H9 (cell line): ENCODE results near the gene UNC5A. TPM values are rescaled to one million over a fixed set of nuclear protein-coding genes. Genes with fewer than 3 reads are reported as not detected.

Experiments
- DNase-seq: peaks from one replicate; pipeline ENCODE4 v3.0.0-alpha.2; 2017
- H2AFZ ChIP-seq: one replicate; pipeline ENCODE4 v1.6.1; 2013; ENCODE audit warnings: mild to moderate bottlenecking, low read length, control low read depth, moderate library complexity
- H2AK5ac ChIP-seq: 2 replicates; pipeline ENCODE4 v1.6.1; 2013; ENCODE audit warnings: low read length, control low read depth, mixed read lengths; ENCODE audit not compliant: insufficient read length
- H2BK120ac ChIP-seq: one replicate; pipeline ENCODE4 v1.6.1; 2013; ENCODE audit warnings: low read depth, mild to moderate bottlenecking, low read length, control low read depth, inconsistent platforms; ENCODE audit not compliant: poor library complexity, severe bottlenecking
- H2BK12ac ChIP-seq: 2 replicates; pipeline ENCODE4 v1.6.1; 2013; ENCODE audit warnings: low read length, control low read depth, mixed read lengths, low read depth; ENCODE audit not compliant: insufficient read length
- H2BK15ac ChIP-seq: 2 replicates; pipeline ENCODE4 v1.6.1; 2013; ENCODE audit warnings: low read depth, low read length, control low read depth
- H2BK20ac ChIP-seq: one replicate; pipeline ENCODE4 v1.6.1; 2013; ENCODE audit warnings: low read depth, mild to moderate bottlenecking, low read length, control low read depth, inconsistent platforms; ENCODE audit not compliant: poor library complexity, severe bottlenecking
- H2BK5ac ChIP-seq: 2 replicates; pipeline ENCODE4 v1.6.1; 2013; ENCODE audit warnings: low read length, control low read depth, mixed read lengths; ENCODE audit not compliant: insufficient read length
- H3K14ac ChIP-seq: 2 replicates; pipeline ENCODE4 v1.6.1; 2013; ENCODE audit warnings: low read length, control low read depth; ENCODE audit not compliant: insufficient read depth
- H3K18ac ChIP-seq: 2 replicates; pipeline ENCODE4 v1.6.1; 2013; ENCODE audit warnings: low read depth, mild to moderate bottlenecking, mixed read lengths, low read length, control low read depth; ENCODE audit not compliant: insufficient read length
- H3K23ac ChIP-seq: 2 replicates; pipeline ENCODE4 v1.6.1; 2013; ENCODE audit warnings: low read length, control low read depth, mixed read lengths, low read depth; ENCODE audit not compliant: insufficient read length
- H3K23me2 ChIP-seq: 2 replicates; pipeline ENCODE4 v1.6.1; 2013; ENCODE audit warnings: low read depth, mild to moderate bottlenecking, mixed read lengths, low read length, control low read depth; ENCODE audit not compliant: insufficient read length, poor library complexity, severe bottlenecking
- H3K27ac ChIP-seq: 2 replicates; pipeline ENCODE4 v1.5.1; 2013; ENCODE audit warnings: low read length, control low read depth, mixed read lengths, low read depth; ENCODE audit not compliant: insufficient read length
- H3K27me3 ChIP-seq: 2 replicates; pipeline ENCODE4 v1.6.1; 2013; ENCODE audit warnings: low read length, control low read depth, inconsistent platforms; ENCODE audit not compliant: insufficient read depth
- H3K4ac ChIP-seq: 2 replicates; pipeline ENCODE4 v1.6.1; 2013; ENCODE audit warnings: low read depth, mild to moderate bottlenecking, control low read depth, inconsistent platforms, low read length, moderate library complexity
- H3K4me1 ChIP-seq: 2 replicates; pipeline ENCODE4 v1.6.1; 2013; ENCODE audit warnings: low read length, control low read depth, inconsistent platforms; ENCODE audit not compliant: insufficient read depth
- H3K4me2 ChIP-seq: 2 replicates; pipeline ENCODE4 v1.6.1; 2013; ENCODE audit warnings: low read length, control low read depth, mixed read lengths; ENCODE audit not compliant: insufficient read length, insufficient read depth
- H3K56ac ChIP-seq: 2 replicates; pipeline ENCODE4 v1.6.1; 2013; ENCODE audit warnings: low read depth, mild to moderate bottlenecking, mixed read lengths, low read length, control low read depth; ENCODE audit not compliant: insufficient read length
- H3K79me1 ChIP-seq: 2 replicates; pipeline ENCODE4 v1.6.1; 2013; ENCODE audit warnings: low read depth, mild to moderate bottlenecking, moderate library complexity, low read length, control low read depth, inconsistent platforms; ENCODE audit not compliant: insufficient read depth, poor library complexity, severe bottlenecking
- H3K79me2 ChIP-seq: 2 replicates; pipeline ENCODE4 v1.6.1; 2013; ENCODE audit warnings: low read length, control low read depth, inconsistent platforms; ENCODE audit not compliant: insufficient read depth
- H3K9ac ChIP-seq: 2 replicates; pipeline ENCODE4 v1.6.1; 2013; ENCODE audit warnings: low read length, control low read depth, mixed read lengths; ENCODE audit not compliant: insufficient read length; ENCODE audit errors: extremely low read depth
- H3K9me3 ChIP-seq: one replicate; pipeline ENCODE4 v1.6.1; 2013; ENCODE audit warnings: low read depth, low read length, inconsistent platforms; ENCODE audit not compliant: control insufficient read depth
- H3T11ph ChIP-seq: one replicate; pipeline ENCODE4 v1.6.1; 2013; ENCODE audit warnings: mild to moderate bottlenecking, low read length, control low read depth, inconsistent platforms
- H4K20me1 ChIP-seq: one replicate; pipeline ENCODE4 v1.6.1; 2013; ENCODE audit not compliant: control insufficient read depth, insufficient read length, insufficient read depth
- H4K5ac ChIP-seq: 2 replicates; pipeline ENCODE4 v1.6.1; 2013; ENCODE audit warnings: low read depth, mild to moderate bottlenecking, mixed read lengths, low read length, control low read depth; ENCODE audit not compliant: insufficient read length
- H4K8ac ChIP-seq: replicated peaks from 2 replicates; pipeline ENCODE4 v1.6.1; 2013; ENCODE audit warnings: low read length, control low read depth, mixed read lengths, low read depth; ENCODE audit not compliant: insufficient read length
- H4K91ac ChIP-seq: 2 replicates; pipeline ENCODE4 v1.6.1; 2013; ENCODE audit warnings: low read depth, mild to moderate bottlenecking, moderate library complexity, mixed read lengths, low read length, control low read depth; ENCODE audit not compliant: insufficient read length
- H3K27ac Mint-ChIP-seq, 3 experiments: 2 replicates in 2 of 3; 3 replicates in 1 of 3; pipeline ENCODE4 v1.8.0; 2020 to 2021; ENCODE audit warnings: mixed read lengths in 3 of 3, mild to moderate bottlenecking in 1 of 3, moderate library complexity in 1 of 3
- H3K27me3 Mint-ChIP-seq: 2 replicates; pipeline ENCODE4 v1.8.0; 2021; ENCODE audit warnings: low read depth, mild to moderate bottlenecking, moderate library complexity, mixed read lengths
- H3K36me3 Mint-ChIP-seq, 3 experiments: 2 replicates in 2 of 3; 3 replicates in 1 of 3; pipeline ENCODE4 v1.8.0; 2020 to 2021; ENCODE audit warnings: low read depth in 3 of 3, mixed read lengths in 3 of 3; ENCODE audit not compliant: insufficient read depth in 1 of 3
- H3K4me1 Mint-ChIP-seq, 2 experiments: 2 replicates each; pipeline ENCODE4 v1.8.0; 2020; ENCODE audit warnings: mixed read lengths in 2 of 2
- H3K4me3 Mint-ChIP-seq, 2 experiments: 2 replicates in 1 of 2; 3 replicates in 1 of 2; pipeline ENCODE4 v1.8.0; 2020 to 2021; ENCODE audit warnings: mild to moderate bottlenecking in 2 of 2, mixed read lengths in 2 of 2, moderate library complexity in 1 of 2
- H3K9me3 Mint-ChIP-seq, 2 experiments: 2 replicates in 1 of 2; 3 replicates in 1 of 2; pipeline ENCODE4 v1.8.0; 2020; ENCODE audit warnings: mild to moderate bottlenecking in 2 of 2, mixed read lengths in 2 of 2, moderate library complexity in 1 of 2
- CTCF ChIP-seq: fragments of 200-600 bp; sonication (generic); conservative IDR thresholded peaks from 3 replicates; pipeline ENCODE4 v1.8.0; 2021; ENCODE audit warnings: antibody characterized with exemption, mild to moderate bottlenecking
- WGBS: extraction: QIAGEN DNeasy Blood & Tissue Kit; methylation state at CpG from one replicate; pipeline ENCODE4 v1.1.7; 2013; ENCODE audit warnings: missing lambda C conversion rate, low lambda C conversion rate, mixed read lengths; ENCODE audit not compliant: insufficient read length; ENCODE audit errors: extremely low coverage; 5-methylcytosine and 5-hydroxymethylcytosine counted together
- total RNA-seq: library from RNA; stranded (reverse); gene quantifications from 2 replicates; pipeline ENCODE4 v1.2.1, GENCODE V29; 2021

The UNC5A gene
- total RNA-seq, 1 experiment from 2014 or later: 4.4 TPM

GRCh38 chr5:176768174-176768970 lies 42.0 kb upstream of the UNC5A start:
- H3K4me1 Mint-ChIP-seq: peaks cover 0 to 6% of the 10 kb centered on the region in 2 experiments; a peak in 1 of 4 replicates

More at GRCh38 chr5:176768174-176768970, 42.0 kb upstream of the UNC5A start:
- H2AK5ac ChIP-seq: no peak overlapping the region
- no peaks in the 10 kb centered on the region for H3K23me2 ChIP-seq
- no peak overlapping the region for H2BK12ac ChIP-seq
- no peak overlapping the region for H3K4ac ChIP-seq
- WGBS: no CpG with 5 or more reads among the region's 10 CpGs
- H3K9me3 Mint-ChIP-seq: peaks cover 6 to 15% of the 10 kb centered on the region in 2 experiments; a peak in 4 of 5 replicates
- no peak overlapping the region for H3K4me3 Mint-ChIP-seq
- H3K27ac ChIP-seq: no peak overlapping the region
- H2BK120ac ChIP-seq: no peak overlapping the region
- H3K79me2 ChIP-seq: no peaks in the 10 kb centered on the region
- no peak overlapping the region for H4K91ac ChIP-seq
- no peak overlapping the region for H3T11ph ChIP-seq
- H3K56ac ChIP-seq: no peak overlapping the region
- H4K5ac ChIP-seq: no peak overlapping the region
- no peak overlapping the region for H4K8ac ChIP-seq
- H3K23ac ChIP-seq: no peak overlapping the region
- no peaks in the 10 kb centered on the region for H3K9me3 ChIP-seq
- H3K4me1 ChIP-seq: peaks cover 5% of the 10 kb centered on the region
- no peak overlapping the region for H3K14ac ChIP-seq
- H3K18ac ChIP-seq: no peak overlapping the region
- no peak overlapping the region for H3K4me2 ChIP-seq
- H2BK20ac ChIP-seq: no peak overlapping the region
- no peak overlapping the region for H2AFZ ChIP-seq
- peak; percentile 16 for DNase-seq
- H3K27ac Mint-ChIP-seq: no peak overlapping the region
- H2BK5ac ChIP-seq: no peak overlapping the region
- TF ChIP-seq CTCF: no peak
- no peak overlapping the region for H3K9ac ChIP-seq
- peaks cover 17% of the 10 kb centered on the region for H3K27me3 Mint-ChIP-seq
- H3K36me3 Mint-ChIP-seq: peaks cover 0 to 4% (median 0%) of the 10 kb centered on the region in 3 experiments; a peak in 2 of 7 replicates
- no peak overlapping the region for H2BK15ac ChIP-seq
- no peaks in the 10 kb centered on the region; the same call in 1 of the 2 replicates for H3K27me3 ChIP-seq
- H4K20me1 ChIP-seq: no peaks in the 10 kb centered on the region
- H3K79me1 ChIP-seq: no peaks in the 10 kb centered on the region
